ENCODE measurements around the gene SBF1. TPM values are rescaled to one million over a fixed set of nuclear protein-coding genes. Genes with fewer than 3 reads are reported as not detected.
"Not testable (repeated sequence)": the region's sequence is repeated elsewhere in the genome, so short reads cannot be mapped to it uniquely, and the experiment has no call there.

SBF1 gene
- polyA plus RNA-seq, 3 donors, result 36.5 to 41.9 (median 41.8) TPM

- no peak overlapping the region for H3K27ac ChIP-seq (ENCODE audit: low read depth, low read length)
- 90 to 94% (median 94%) methylated on average over 10 of the region's 10 CpGs for WGBS, 3 donors
Observed at GRCh38 chr22:50420015-50420414, 54.8 kb downstream of the SBF1 start.

- whole genome bisulfite sequencing, 3 donors, result 91 to 97% (median 91%) methylated on average over 9 of the region's 9 CpGs
- no peak overlapping the region for H3K27ac ChIP-seq (ENCODE audit: low read depth, low read length)
Observed at GRCh38 chr22:50419116-50419515, 55.7 kb downstream of the SBF1 start.

- 93 to 98% (median 95%) methylated on average over 5 of the region's 5 CpGs for WGBS, 3 donors
- no peak overlapping the region for H3K27ac ChIP-seq (ENCODE audit: low read depth, low read length)
Observed at GRCh38 chr22:50418624-50419023, 56.2 kb downstream of the SBF1 start.

GRCh38 chr22:50417411-50418210 lies 57.2 kb downstream of the SBF1 start:
- 87 to 89% (median 89%) methylated on average over 13 of the region's 13 CpGs for WGBS, 3 donors
- no peak overlapping the region for H3K27ac ChIP-seq (ENCODE audit: low read depth, low read length)

- 81 to 92% (median 92%) methylated on average over 8 of the region's 8 CpGs for WGBS, 3 donors
- no peak overlapping the region for H3K27ac ChIP-seq (ENCODE audit: low read depth, low read length)
Observed at GRCh38 chr22:50416996-50417395, 57.8 kb downstream of the SBF1 start.

GRCh38 chr22:50415426-50415825 lies 59.4 kb downstream of the SBF1 start:
- 94 to 96% (median 94%) methylated on average over 12 of the region's 12 CpGs for WGBS, 3 donors
- H3K27ac ChIP-seq (ENCODE audit: low read depth, low read length), result no peak overlapping the region

GRCh38 chr22:50414476-50415248 lies 60.2 kb downstream of the SBF1 start:
- H3K27ac ChIP-seq (ENCODE audit: low read depth, low read length), result no peak overlapping the region
- 90 to 93% (median 92%) methylated on average over 31 of the region's 31 CpGs for WGBS, 3 donors

- not testable (repeated sequence) for H3K27ac ChIP-seq (ENCODE audit: low read depth, low read length)
- 54 to 75% (median 71%) methylated on average over 9 of the region's 9 CpGs for WGBS, 3 donors
Observed at GRCh38 chr22:50408954-50409353, 65.9 kb downstream of the SBF1 start.

GRCh38 chr22:50408311-50408710 lies 66.5 kb downstream of the SBF1 start:
- WGBS, 3 donors, result 91 to 96% (median 95%) methylated on average over 13 of the region's 13 CpGs
- H3K27ac ChIP-seq (ENCODE audit: low read depth, low read length), result no peak overlapping the region

GRCh38 chr22:50406416-50407170 lies 68.2 kb downstream of the SBF1 start:
- no peak overlapping the region for H3K27ac ChIP-seq (ENCODE audit: low read depth, low read length)
- 92 to 95% (median 93%) methylated on average over 25 of the region's 25 CpGs for WGBS, 3 donors

GRCh38 chr22:50403701-50404101 lies 71.1 kb downstream of the SBF1 start:
- no peak overlapping the region for H3K27ac ChIP-seq (ENCODE audit: low read depth, low read length)
- WGBS, 3 donors, result 12 to 23% (median 23%) methylated on average over 8 of the region's 8 CpGs

- WGBS, 3 donors, result 87 to 98% (median 92%) methylated on average over 4 of the region's 4 CpGs
- H3K27ac ChIP-seq (ENCODE audit: low read depth, low read length), result no peak overlapping the region
Observed at GRCh38 chr22:50401907-50402306, 72.9 kb downstream of the SBF1 start.

GRCh38 chr22:50400931-50401330 lies 73.9 kb downstream of the SBF1 start:
- no peak overlapping the region for H3K27ac ChIP-seq (ENCODE audit: low read depth, low read length)

GRCh38 chr22:50400406-50400805 lies 74.4 kb downstream of the SBF1 start:
- no peak overlapping the region for H3K27ac ChIP-seq (ENCODE audit: low read depth, low read length)
- 51 to 71% (median 68%) methylated on average over 4 of the region's 4 CpGs for WGBS, 3 donors

More at GRCh38 chr22:50400931-50401330, 73.9 kb downstream of the SBF1 start:
- WGBS, 3 donors, result 95 to 98% (median 97%) methylated on average over 5 of the region's 5 CpGs

- 46 to 70% (median 49%) methylated on average over 8 of the region's 8 CpGs for WGBS, 3 donors
- no peak overlapping the region for H3K27ac ChIP-seq (ENCODE audit: low read depth, low read length)
Observed at GRCh38 chr22:50399751-50400331, 75.0 kb downstream of the SBF1 start.

- WGBS, 3 donors, result 48 to 81% (median 77%) methylated on average over 15 of the region's 15 CpGs
- H3K27ac ChIP-seq (ENCODE audit: low read depth, low read length), result no peak overlapping the region
Observed at GRCh38 chr22:50398831-50399648, 75.8 kb downstream of the SBF1 start.

GRCh38 chr22:50397371-50398060 lies 77.3 kb downstream of the SBF1 start:
- 76 to 87% (median 76%) methylated on average over 3 of the region's 4 CpGs for WGBS, 3 donors
- H3K27ac ChIP-seq (ENCODE audit: low read depth, low read length), result not testable (repeated sequence)
